H9 (cell line): Measurements from ENCODE around the gene FBXO17. TPM values are rescaled to one million over a fixed set of nuclear protein-coding genes. Genes with fewer than 3 reads are reported as not detected.

Experiments used
- DNase-seq: peaks from one replicate; pipeline ENCODE4 v3.0.0-alpha.2; 2017
- H2AFZ ChIP-seq: one replicate; pipeline ENCODE4 v1.6.1; 2013; ENCODE audit warnings: mild to moderate bottlenecking, low read length, control low read depth, moderate library complexity
- H2AK5ac ChIP-seq: 2 replicates; pipeline ENCODE4 v1.6.1; 2013; ENCODE audit warnings: low read length, control low read depth, mixed read lengths; ENCODE audit not compliant: insufficient read length
- H2BK120ac ChIP-seq: one replicate; pipeline ENCODE4 v1.6.1; 2013; ENCODE audit warnings: low read depth, mild to moderate bottlenecking, low read length, control low read depth, inconsistent platforms; ENCODE audit not compliant: poor library complexity, severe bottlenecking
- H2BK12ac ChIP-seq: 2 replicates; pipeline ENCODE4 v1.6.1; 2013; ENCODE audit warnings: low read length, control low read depth, mixed read lengths, low read depth; ENCODE audit not compliant: insufficient read length
- H2BK15ac ChIP-seq: 2 replicates; pipeline ENCODE4 v1.6.1; 2013; ENCODE audit warnings: low read depth, low read length, control low read depth
- H2BK20ac ChIP-seq: one replicate; pipeline ENCODE4 v1.6.1; 2013; ENCODE audit warnings: low read depth, mild to moderate bottlenecking, low read length, control low read depth, inconsistent platforms; ENCODE audit not compliant: poor library complexity, severe bottlenecking
- H2BK5ac ChIP-seq: 2 replicates; pipeline ENCODE4 v1.6.1; 2013; ENCODE audit warnings: low read length, control low read depth, mixed read lengths; ENCODE audit not compliant: insufficient read length
- H3K14ac ChIP-seq: 2 replicates; pipeline ENCODE4 v1.6.1; 2013; ENCODE audit warnings: low read length, control low read depth; ENCODE audit not compliant: insufficient read depth
- H3K18ac ChIP-seq: 2 replicates; pipeline ENCODE4 v1.6.1; 2013; ENCODE audit warnings: low read depth, mild to moderate bottlenecking, mixed read lengths, low read length, control low read depth; ENCODE audit not compliant: insufficient read length
- H3K23ac ChIP-seq: 2 replicates; pipeline ENCODE4 v1.6.1; 2013; ENCODE audit warnings: low read length, control low read depth, mixed read lengths, low read depth; ENCODE audit not compliant: insufficient read length
- H3K23me2 ChIP-seq: 2 replicates; pipeline ENCODE4 v1.6.1; 2013; ENCODE audit warnings: low read depth, mild to moderate bottlenecking, mixed read lengths, low read length, control low read depth; ENCODE audit not compliant: insufficient read length, poor library complexity, severe bottlenecking
- H3K27ac ChIP-seq: 2 replicates; pipeline ENCODE4 v1.5.1; 2013; ENCODE audit warnings: low read length, control low read depth, mixed read lengths, low read depth; ENCODE audit not compliant: insufficient read length
- H3K27me3 ChIP-seq: 2 replicates; pipeline ENCODE4 v1.6.1; 2013; ENCODE audit warnings: low read length, control low read depth, inconsistent platforms; ENCODE audit not compliant: insufficient read depth
- H3K4ac ChIP-seq: 2 replicates; pipeline ENCODE4 v1.6.1; 2013; ENCODE audit warnings: low read depth, mild to moderate bottlenecking, control low read depth, inconsistent platforms, low read length, moderate library complexity
- H3K4me1 ChIP-seq: 2 replicates; pipeline ENCODE4 v1.6.1; 2013; ENCODE audit warnings: low read length, control low read depth, inconsistent platforms; ENCODE audit not compliant: insufficient read depth
- H3K4me2 ChIP-seq: 2 replicates; pipeline ENCODE4 v1.6.1; 2013; ENCODE audit warnings: low read length, control low read depth, mixed read lengths; ENCODE audit not compliant: insufficient read length, insufficient read depth
- H3K56ac ChIP-seq: 2 replicates; pipeline ENCODE4 v1.6.1; 2013; ENCODE audit warnings: low read depth, mild to moderate bottlenecking, mixed read lengths, low read length, control low read depth; ENCODE audit not compliant: insufficient read length
- H3K79me1 ChIP-seq: 2 replicates; pipeline ENCODE4 v1.6.1; 2013; ENCODE audit warnings: low read depth, mild to moderate bottlenecking, moderate library complexity, low read length, control low read depth, inconsistent platforms; ENCODE audit not compliant: insufficient read depth, poor library complexity, severe bottlenecking
- H3K79me2 ChIP-seq: 2 replicates; pipeline ENCODE4 v1.6.1; 2013; ENCODE audit warnings: low read length, control low read depth, inconsistent platforms; ENCODE audit not compliant: insufficient read depth
- H3K9ac ChIP-seq: 2 replicates; pipeline ENCODE4 v1.6.1; 2013; ENCODE audit warnings: low read length, control low read depth, mixed read lengths; ENCODE audit not compliant: insufficient read length; ENCODE audit errors: extremely low read depth
- H3K9me3 ChIP-seq: one replicate; pipeline ENCODE4 v1.6.1; 2013; ENCODE audit warnings: low read depth, low read length, inconsistent platforms; ENCODE audit not compliant: control insufficient read depth
- H3T11ph ChIP-seq: one replicate; pipeline ENCODE4 v1.6.1; 2013; ENCODE audit warnings: mild to moderate bottlenecking, low read length, control low read depth, inconsistent platforms
- H4K20me1 ChIP-seq: one replicate; pipeline ENCODE4 v1.6.1; 2013; ENCODE audit not compliant: control insufficient read depth, insufficient read length, insufficient read depth
- H4K5ac ChIP-seq: 2 replicates; pipeline ENCODE4 v1.6.1; 2013; ENCODE audit warnings: low read depth, mild to moderate bottlenecking, mixed read lengths, low read length, control low read depth; ENCODE audit not compliant: insufficient read length
- H4K8ac ChIP-seq: replicated peaks from 2 replicates; pipeline ENCODE4 v1.6.1; 2013; ENCODE audit warnings: low read length, control low read depth, mixed read lengths, low read depth; ENCODE audit not compliant: insufficient read length
- H4K91ac ChIP-seq: 2 replicates; pipeline ENCODE4 v1.6.1; 2013; ENCODE audit warnings: low read depth, mild to moderate bottlenecking, moderate library complexity, mixed read lengths, low read length, control low read depth; ENCODE audit not compliant: insufficient read length
- H3K27ac Mint-ChIP-seq, 3 experiments: 2 replicates in 2 of 3; 3 replicates in 1 of 3; pipeline ENCODE4 v1.8.0; 2020 to 2021; ENCODE audit warnings: mixed read lengths in 3 of 3, mild to moderate bottlenecking in 1 of 3, moderate library complexity in 1 of 3
- H3K27me3 Mint-ChIP-seq: 2 replicates; pipeline ENCODE4 v1.8.0; 2021; ENCODE audit warnings: low read depth, mild to moderate bottlenecking, moderate library complexity, mixed read lengths
- H3K36me3 Mint-ChIP-seq, 3 experiments: 2 replicates in 2 of 3; 3 replicates in 1 of 3; pipeline ENCODE4 v1.8.0; 2020 to 2021; ENCODE audit warnings: low read depth in 3 of 3, mixed read lengths in 3 of 3; ENCODE audit not compliant: insufficient read depth in 1 of 3
- H3K4me1 Mint-ChIP-seq, 2 experiments: 2 replicates each; pipeline ENCODE4 v1.8.0; 2020; ENCODE audit warnings: mixed read lengths in 2 of 2
- H3K4me3 Mint-ChIP-seq, 2 experiments: 2 replicates in 1 of 2; 3 replicates in 1 of 2; pipeline ENCODE4 v1.8.0; 2020 to 2021; ENCODE audit warnings: mild to moderate bottlenecking in 2 of 2, mixed read lengths in 2 of 2, moderate library complexity in 1 of 2
- H3K9me3 Mint-ChIP-seq, 2 experiments: 2 replicates in 1 of 2; 3 replicates in 1 of 2; pipeline ENCODE4 v1.8.0; 2020; ENCODE audit warnings: mild to moderate bottlenecking in 2 of 2, mixed read lengths in 2 of 2, moderate library complexity in 1 of 2
- WGBS: extraction: QIAGEN DNeasy Blood & Tissue Kit; methylation state at CpG from one replicate; pipeline ENCODE4 v1.1.7; 2013; ENCODE audit warnings: missing lambda C conversion rate, low lambda C conversion rate, mixed read lengths; ENCODE audit not compliant: insufficient read length; ENCODE audit errors: extremely low coverage; 5-methylcytosine and 5-hydroxymethylcytosine counted together
- total RNA-seq: library from RNA; stranded (reverse); gene quantifications from 2 replicates; pipeline ENCODE4 v1.2.1, GENCODE V29; 2021
- TF ChIP-seq, protein P1 (sequence below): fragments of 200-600 bp; sonication (generic); conservative IDR thresholded peaks from 3 replicates; pipeline ENCODE4 v1.8.0; 2021; ENCODE audit warnings: antibody characterized with exemption, mild to moderate bottlenecking

FBXO17 gene
- total RNA-seq, 1 experiment from 2014 or later = 25.5 TPM

DNA sequence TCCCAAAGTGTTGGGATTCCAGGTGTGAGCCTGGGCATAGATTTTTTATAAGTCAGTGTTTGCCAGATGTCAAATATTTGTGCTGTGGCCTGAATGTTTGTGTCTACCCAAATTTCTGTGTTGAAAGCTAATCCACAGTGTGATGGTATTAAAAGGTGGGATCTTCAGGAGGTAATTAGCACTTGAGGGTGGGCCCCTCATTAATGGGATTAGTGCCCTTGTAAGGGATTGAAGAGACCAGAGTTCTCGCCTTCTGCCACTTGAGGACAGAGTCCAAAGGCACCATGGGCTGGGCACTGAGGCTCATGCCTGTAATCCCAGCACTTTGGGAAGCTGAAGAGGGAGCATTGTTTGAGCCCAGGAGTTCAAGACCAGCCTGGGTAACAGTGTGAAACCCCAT lies 9.7 kb upstream of the FBXO17 start:
- no peaks in the 10 kb centered on the region for H3K27me3 ChIP-seq
- Mint-ChIP-seq H3K27ac (peak overlapping the region in 1 of 3 experiments; percentile 31; a peak in 1 of 7 replicates), H3K27me3 (peaks cover 15% of the 10 kb centered on the region), H3K9me3 (peaks cover 6% of the 10 kb centered on the region in 2 experiments), H3K4me1 (peaks cover 6 to 10% of the 10 kb centered on the region in 2 experiments), H3K4me3 (no peak overlapping the region), H3K36me3 (peaks cover 4 to 5% (median 5%) of the 10 kb centered on the region in 3 experiments; a peak in 6 of 7 replicates)
- no peak overlapping the region for H3T11ph ChIP-seq
- H3K4ac ChIP-seq = no peak overlapping the region
- no peak overlapping the region for H3K56ac ChIP-seq
- H3K4me1 ChIP-seq = no peaks in the 10 kb centered on the region; the same call in 1 of the 2 replicates
- no peak overlapping the region for H3K23ac ChIP-seq
- DNase-seq = no peak
- H2BK15ac ChIP-seq = no peak overlapping the region
- no peak overlapping the region for H4K5ac ChIP-seq
- WGBS = no CpG with 5 or more reads among the region's 1 CpG
- H2BK12ac ChIP-seq = no peak overlapping the region
- no peaks in the 10 kb centered on the region for H3K23me2 ChIP-seq
- no peak overlapping the region for H3K14ac ChIP-seq
- H3K18ac ChIP-seq = no peak overlapping the region
- no peaks in the 10 kb centered on the region for H3K9me3 ChIP-seq
- no peak overlapping the region for H4K8ac ChIP-seq
- no peak overlapping the region for H2BK5ac ChIP-seq
- no peak overlapping the region for H3K27ac ChIP-seq
- no peak overlapping the region for H4K91ac ChIP-seq
- H3K79me2 ChIP-seq = no peaks in the 10 kb centered on the region
- H3K4me2 ChIP-seq = no peak overlapping the region
- H2BK20ac ChIP-seq = no peak overlapping the region
- no peak overlapping the region for H2BK120ac ChIP-seq
- no peaks in the 10 kb centered on the region for H4K20me1 ChIP-seq
- no peak overlapping the region for H2AFZ ChIP-seq
- H3K79me1 ChIP-seq = no peaks in the 10 kb centered on the region
- H2AK5ac ChIP-seq = no peak overlapping the region
- TF ChIP-seq, protein P1, sequence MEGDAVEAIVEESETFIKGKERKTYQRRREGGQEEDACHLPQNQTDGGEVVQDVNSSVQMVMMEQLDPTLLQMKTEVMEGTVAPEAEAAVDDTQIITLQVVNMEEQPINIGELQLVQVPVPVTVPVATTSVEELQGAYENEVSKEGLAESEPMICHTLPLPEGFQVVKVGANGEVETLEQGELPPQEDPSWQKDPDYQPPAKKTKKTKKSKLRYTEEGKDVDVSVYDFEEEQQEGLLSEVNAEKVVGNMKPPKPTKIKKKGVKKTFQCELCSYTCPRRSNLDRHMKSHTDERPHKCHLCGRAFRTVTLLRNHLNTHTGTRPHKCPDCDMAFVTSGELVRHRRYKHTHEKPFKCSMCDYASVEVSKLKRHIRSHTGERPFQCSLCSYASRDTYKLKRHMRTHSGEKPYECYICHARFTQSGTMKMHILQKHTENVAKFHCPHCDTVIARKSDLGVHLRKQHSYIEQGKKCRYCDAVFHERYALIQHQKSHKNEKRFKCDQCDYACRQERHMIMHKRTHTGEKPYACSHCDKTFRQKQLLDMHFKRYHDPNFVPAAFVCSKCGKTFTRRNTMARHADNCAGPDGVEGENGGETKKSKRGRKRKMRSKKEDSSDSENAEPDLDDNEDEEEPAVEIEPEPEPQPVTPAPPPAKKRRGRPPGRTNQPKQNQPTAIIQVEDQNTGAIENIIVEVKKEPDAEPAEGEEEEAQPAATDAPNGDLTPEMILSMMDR = no peak
- no peak overlapping the region for H3K9ac ChIP-seq
